Keratinocyte (primary cell): ENCODE data around the gene TSPEAR.

ENCODE experiments used
- EZH2 ChIP-seq: IDR thresholded peaks from one replicate; pipeline ENCODE4 v1.6.1; 2012; ENCODE audit warnings: inconsistent platforms, mild to moderate bottlenecking, low read length, moderate library complexity
- TF ChIP-seq, protein P1 (sequence below), 3 experiments: IDR thresholded peaks in 1 of 3; conservative IDR thresholded peaks in 1 of 3; optimal IDR thresholded peaks in 1 of 3; 2 replicates in 2 of 3; 3 replicates in 1 of 3; pipeline versions ENCODE3 to v1.5.1; 2011; ENCODE audit warnings: low read length in 3 of 3, mild to moderate bottlenecking in 3 of 3, moderate library complexity in 2 of 3, control low read depth in 1 of 3, inconsistent platforms in 1 of 3; ENCODE audit not compliant: insufficient read depth in 2 of 3; ENCODE audit errors: extremely low read depth in 1 of 3

DNA sequence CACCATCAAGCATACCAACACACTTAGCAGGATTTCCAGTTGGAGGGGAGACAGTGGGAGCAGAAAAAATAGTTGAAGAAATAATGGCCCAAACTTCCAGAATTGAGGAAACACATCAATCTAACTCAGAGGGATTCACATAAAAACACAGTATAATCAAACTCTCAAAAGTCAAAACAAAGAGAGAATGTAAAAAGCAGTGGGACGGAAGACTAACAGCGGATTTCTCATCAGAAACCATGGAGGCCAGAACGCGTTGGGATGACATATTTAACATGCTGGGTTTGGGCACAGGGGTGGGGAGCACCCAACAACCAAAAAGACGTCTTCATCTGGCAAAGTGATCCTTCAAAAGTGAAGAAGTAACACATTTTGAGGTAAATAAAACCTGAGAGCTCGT is 91.5 kb downstream of the TSPEAR start:
- TF ChIP-seq, protein P1, sequence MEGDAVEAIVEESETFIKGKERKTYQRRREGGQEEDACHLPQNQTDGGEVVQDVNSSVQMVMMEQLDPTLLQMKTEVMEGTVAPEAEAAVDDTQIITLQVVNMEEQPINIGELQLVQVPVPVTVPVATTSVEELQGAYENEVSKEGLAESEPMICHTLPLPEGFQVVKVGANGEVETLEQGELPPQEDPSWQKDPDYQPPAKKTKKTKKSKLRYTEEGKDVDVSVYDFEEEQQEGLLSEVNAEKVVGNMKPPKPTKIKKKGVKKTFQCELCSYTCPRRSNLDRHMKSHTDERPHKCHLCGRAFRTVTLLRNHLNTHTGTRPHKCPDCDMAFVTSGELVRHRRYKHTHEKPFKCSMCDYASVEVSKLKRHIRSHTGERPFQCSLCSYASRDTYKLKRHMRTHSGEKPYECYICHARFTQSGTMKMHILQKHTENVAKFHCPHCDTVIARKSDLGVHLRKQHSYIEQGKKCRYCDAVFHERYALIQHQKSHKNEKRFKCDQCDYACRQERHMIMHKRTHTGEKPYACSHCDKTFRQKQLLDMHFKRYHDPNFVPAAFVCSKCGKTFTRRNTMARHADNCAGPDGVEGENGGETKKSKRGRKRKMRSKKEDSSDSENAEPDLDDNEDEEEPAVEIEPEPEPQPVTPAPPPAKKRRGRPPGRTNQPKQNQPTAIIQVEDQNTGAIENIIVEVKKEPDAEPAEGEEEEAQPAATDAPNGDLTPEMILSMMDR (optimal IDR thresholded peaks at IDR 0.05 in 1 of 3, IDR thresholded peaks at IDR 0.05 in 1 of 3, conservative IDR thresholded peaks at IDR 0.05 in 1 of 3; ENCODE audit: extremely low read depth in 1 of 3, insufficient read depth in 2 of 3, low read length in 3 of 3), result no peak
- no peak for TF ChIP-seq EZH2
